Hepatocyte (in vitro differentiated cells): ENCODE results near the gene DCAF6. TPM values are rescaled to one million over a fixed set of nuclear protein-coding genes. Genes with fewer than 3 reads are reported as not detected.
A peak's percentile ranks its signal among the peaks of the same experiment; 100 is the strongest.

ENCODE experiments used
- DNase-seq: peaks from one replicate; pipeline ENCODE4 v3.0.0-alpha.2; 2016; ENCODE audit warnings: low spot score
- H2AFZ ChIP-seq: fragments of 200-600 bp; sonication (generic); 2 replicates; pipeline ENCODE4 v1.6.0; 2016; ENCODE audit warnings: antibody characterized with exemption, mild to moderate bottlenecking
- H3K27ac ChIP-seq: fragments of 200-600 bp; sonication (generic); 2 replicates; pipeline ENCODE4 v1.5.1; 2016; ENCODE audit warnings: mild to moderate bottlenecking
- H3K27me3 ChIP-seq: fragments of 200-600 bp; sonication (generic); 2 replicates; pipeline ENCODE4 v1.6.1; 2016
- H3K36me3 ChIP-seq: fragments of 200-600 bp; sonication (generic); replicated peaks from 2 replicates; pipeline ENCODE4 v1.5.1; 2016; ENCODE audit warnings: low read depth; ENCODE audit not compliant: insufficient read depth
- H3K4me1 ChIP-seq: fragments of 200-600 bp; sonication (generic); 2 replicates; pipeline ENCODE4 v1.5.1; 2016; ENCODE audit warnings: mild to moderate bottlenecking, moderate library complexity; ENCODE audit not compliant: insufficient read depth
- H3K4me2 ChIP-seq: fragments of 200-600 bp; sonication (generic); 2 replicates; pipeline ENCODE4 v1.6.0; 2016
- H3K4me3 ChIP-seq: fragments of 200-600 bp; sonication (generic); 2 replicates; pipeline ENCODE4 v1.5.1; 2016; ENCODE audit warnings: mild to moderate bottlenecking
- H3K79me2 ChIP-seq: fragments of 200-600 bp; sonication (generic); 2 replicates; pipeline ENCODE4 v1.6.0; 2017; ENCODE audit warnings: mild to moderate bottlenecking
- H3K9me2 ChIP-seq: fragments of 200-600 bp; sonication (generic); replicated peaks from 2 replicates; pipeline ENCODE4 v1.6.0; 2017; ENCODE audit warnings: mild to moderate bottlenecking; ENCODE audit not compliant: insufficient read depth
- H3K9me3 ChIP-seq: fragments of 200-600 bp; sonication (generic); 2 replicates; pipeline ENCODE4 v1.5.1; 2016; ENCODE audit warnings: low read depth, mild to moderate bottlenecking
- H4K20me1 ChIP-seq: fragments of 200-600 bp; sonication (generic); 2 replicates; pipeline ENCODE4 v1.6.0; 2016; ENCODE audit warnings: mild to moderate bottlenecking; ENCODE audit not compliant: insufficient read depth, poor library complexity, severe bottlenecking
- EZH2 ChIP-seq: fragments of 200-600 bp; sonication (generic); IDR thresholded peaks from 2 replicates; pipeline ENCODE4 v1.6.1; 2016; ENCODE audit warnings: antibody characterized with exemption, mild to moderate bottlenecking, borderline replicate concordance
- EZH2phosphoT487 ChIP-seq: fragments of 200-600 bp; sonication (generic); IDR thresholded peaks from one replicate; pipeline ENCODE4 v1.6.1; 2018; ENCODE audit warnings: antibody characterized with exemption, mild to moderate bottlenecking, low read depth, moderate library complexity; ENCODE audit not compliant: unreplicated experiment, severe bottlenecking
- WGBS: methylation state at CpG from one replicate; pipeline ENCODE4 v1.1.6; 2016; ENCODE audit warnings: low lambda C conversion rate; ENCODE audit errors: missing lambda C conversion rate; 5-methylcytosine and 5-hydroxymethylcytosine counted together
- polyA plus RNA-seq: library from polyadenylated mRNA; unstranded; fragments of >200 nt; fragmentation: Nextera tagmentation; extraction: Ambion mirVana; gene quantifications from 2 replicates; pipeline ENCODE4 v1.2.1, GENCODE V29; 2016
- total RNA-seq: library from RNA; depleted of rRNA; stranded (reverse); fragments of >200 nt; gene quantifications from 2 replicates; pipeline ENCODE4 v1.2.3, GENCODE V29; 2014
- TF ChIP-seq, protein P1 (sequence below): fragments of 200-600 bp; sonication (generic); IDR thresholded peaks from 2 replicates; pipeline ENCODE4 v1.5.1; 2016; ENCODE audit warnings: antibody characterized with exemption, mild to moderate bottlenecking; ENCODE audit not compliant: poor library complexity

DCAF6 gene
- total and polyA plus RNA-seq, 2 experiments from 2014 or later, result 62.7 to 69.4 TPM

DNA sequence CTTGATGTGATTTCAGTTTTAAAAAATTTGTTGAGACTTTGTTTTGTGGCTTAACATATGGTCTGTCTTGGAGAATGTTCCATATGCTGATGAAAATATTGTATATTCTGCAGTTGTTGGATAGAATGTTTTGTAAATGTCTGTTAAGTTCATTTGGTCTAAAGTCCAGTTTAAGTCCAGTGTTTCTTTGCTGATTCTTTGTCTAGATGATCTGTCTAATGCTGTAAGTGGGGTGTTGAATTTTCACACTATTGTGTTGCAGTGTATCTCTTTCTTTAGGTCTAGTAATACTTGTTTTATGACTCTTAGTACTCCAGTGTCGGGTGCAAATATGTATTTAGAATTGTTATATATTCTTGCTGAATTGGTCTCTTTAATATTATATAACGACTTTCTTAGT lies 11.2 kb downstream of the DCAF6 start:
- no peak for TF ChIP-seq EZH2phosphoT487
- TF ChIP-seq EZH2, result no peak
- TF ChIP-seq, protein P1, sequence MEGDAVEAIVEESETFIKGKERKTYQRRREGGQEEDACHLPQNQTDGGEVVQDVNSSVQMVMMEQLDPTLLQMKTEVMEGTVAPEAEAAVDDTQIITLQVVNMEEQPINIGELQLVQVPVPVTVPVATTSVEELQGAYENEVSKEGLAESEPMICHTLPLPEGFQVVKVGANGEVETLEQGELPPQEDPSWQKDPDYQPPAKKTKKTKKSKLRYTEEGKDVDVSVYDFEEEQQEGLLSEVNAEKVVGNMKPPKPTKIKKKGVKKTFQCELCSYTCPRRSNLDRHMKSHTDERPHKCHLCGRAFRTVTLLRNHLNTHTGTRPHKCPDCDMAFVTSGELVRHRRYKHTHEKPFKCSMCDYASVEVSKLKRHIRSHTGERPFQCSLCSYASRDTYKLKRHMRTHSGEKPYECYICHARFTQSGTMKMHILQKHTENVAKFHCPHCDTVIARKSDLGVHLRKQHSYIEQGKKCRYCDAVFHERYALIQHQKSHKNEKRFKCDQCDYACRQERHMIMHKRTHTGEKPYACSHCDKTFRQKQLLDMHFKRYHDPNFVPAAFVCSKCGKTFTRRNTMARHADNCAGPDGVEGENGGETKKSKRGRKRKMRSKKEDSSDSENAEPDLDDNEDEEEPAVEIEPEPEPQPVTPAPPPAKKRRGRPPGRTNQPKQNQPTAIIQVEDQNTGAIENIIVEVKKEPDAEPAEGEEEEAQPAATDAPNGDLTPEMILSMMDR, result no peak
- WGBS, result 93% methylated on average over 2 of the region's 2 CpGs
- DNase-seq, result no peak
- Histone ChIP-seq H3K9me2 (no peaks in the 10 kb centered on the region), H3K9me3 (no peaks in the 10 kb centered on the region), H3K36me3 (no peaks in the 10 kb centered on the region), H3K27ac (peak overlapping the region; percentile 28), H3K27me3 (no peaks in the 10 kb centered on the region), H3K4me3 (no peak overlapping the region), H3K4me2 (peak overlapping the region; percentile 40), H4K20me1 (peaks cover 37% of the 10 kb centered on the region), H3K79me2 (peaks cover 100% of the 10 kb centered on the region), H3K4me1 (peaks cover 16% of the 10 kb centered on the region), H2AFZ (no peak overlapping the region)

DNA sequence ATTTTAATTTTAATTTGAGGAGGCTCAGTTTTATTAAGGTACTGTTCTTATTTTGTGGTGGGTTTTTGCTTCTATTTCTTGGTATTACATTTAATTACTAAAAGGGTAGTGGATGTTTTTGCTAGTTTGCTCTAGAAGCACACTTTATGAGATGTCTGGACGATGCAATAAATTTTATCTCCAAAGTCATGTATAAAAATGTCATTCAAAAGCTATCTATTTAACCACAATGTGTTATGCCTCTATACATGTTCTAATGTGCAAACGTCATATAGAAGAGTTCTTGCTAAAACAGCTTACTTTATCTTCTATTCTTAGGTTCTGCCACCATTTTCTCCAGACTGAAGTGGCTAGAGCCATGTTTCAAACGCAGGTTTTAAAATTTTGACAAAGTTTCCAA lies 13.3 kb downstream of the DCAF6 start:
- DNase-seq, result no peak
- TF ChIP-seq, protein P1, result no peak
- no peak for TF ChIP-seq EZH2phosphoT487
- Histone ChIP-seq H3K36me3 (no peaks in the 10 kb centered on the region), H3K9me3 (no peaks in the 10 kb centered on the region), H4K20me1 (peaks cover 32% of the 10 kb centered on the region), H2AFZ (no peak overlapping the region), H3K27me3 (no peaks in the 10 kb centered on the region), H3K79me2 (peaks cover 100% of the 10 kb centered on the region), H3K4me1 (peaks cover 16% of the 10 kb centered on the region), H3K9me2 (no peaks in the 10 kb centered on the region), H3K4me2 (no peak overlapping the region), H3K27ac (peak overlapping the region; percentile 0), H3K4me3 (no peak overlapping the region)
- 52% methylated on average over 3 of the region's 3 CpGs for WGBS

DNA sequence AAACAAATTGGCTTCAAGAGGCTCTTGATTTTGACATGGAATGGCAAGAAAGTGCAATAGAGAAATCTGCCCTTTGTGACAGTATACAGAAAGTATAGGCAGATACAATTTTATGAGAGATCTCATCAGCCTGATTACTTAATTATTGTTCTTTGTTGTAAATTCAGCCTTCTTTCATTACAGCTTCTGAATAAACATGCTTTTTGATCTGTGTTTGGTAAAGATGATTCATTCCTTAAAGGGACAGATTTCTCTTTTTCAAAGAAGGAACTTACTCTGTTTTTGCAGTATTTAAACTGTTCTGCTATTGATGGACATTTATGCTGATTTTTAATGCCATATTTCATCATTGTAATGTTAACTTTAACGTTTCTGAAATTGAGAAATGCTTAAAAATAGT lies 14.1 kb downstream of the DCAF6 start:
- Histone ChIP-seq H4K20me1 (peaks cover 32% of the 10 kb centered on the region), H3K9me2 (no peaks in the 10 kb centered on the region), H3K36me3 (no peaks in the 10 kb centered on the region), H3K4me1 (peaks cover 16% of the 10 kb centered on the region), H2AFZ (no peak overlapping the region), H3K27me3 (no peaks in the 10 kb centered on the region), H3K4me3 (no peak overlapping the region), H3K79me2 (peaks cover 100% of the 10 kb centered on the region), H3K4me2 (no peak overlapping the region), H3K27ac (no peak overlapping the region), H3K9me3 (no peaks in the 10 kb centered on the region)
- DNase-seq, result no peak
- 79% methylated on average over 1 of the region's 1 CpG for WGBS
- TF ChIP-seq EZH2, result no peak
- TF ChIP-seq, protein P1, result no peak
- no peak for TF ChIP-seq EZH2phosphoT487

DNA sequence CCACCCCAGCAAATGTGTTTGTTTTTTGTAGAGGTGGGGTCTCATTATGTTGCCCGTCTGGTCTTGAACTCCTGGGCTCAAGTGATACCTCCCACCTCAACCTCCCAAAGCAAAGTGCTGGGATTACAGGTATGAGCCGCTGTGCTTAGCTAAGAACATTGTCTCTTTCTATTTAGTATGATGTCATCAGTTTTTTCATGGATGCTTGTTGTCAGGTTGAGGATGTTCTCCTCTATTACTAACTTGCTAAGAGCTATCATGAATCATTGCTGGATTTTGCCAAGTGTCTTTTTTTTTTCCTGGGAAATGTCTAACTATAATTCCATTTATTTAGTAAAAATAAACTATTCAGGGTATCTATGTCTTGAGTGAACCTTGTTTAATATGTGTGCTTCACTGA lies 19.4 kb downstream of the DCAF6 start:
- no peaks in the 10 kb centered on the region for H3K27me3 ChIP-seq
- peaks cover 100% of the 10 kb centered on the region for H3K79me2 ChIP-seq
- H3K4me1 ChIP-seq, result peaks cover 4% of the 10 kb centered on the region
- no peak for TF ChIP-seq EZH2
- TF ChIP-seq, protein P1, result no peak
- TF ChIP-seq EZH2phosphoT487, result no peak
- H3K4me3 ChIP-seq, result no peak overlapping the region
- H4K20me1 ChIP-seq, result peaks cover 2% of the 10 kb centered on the region
- H3K4me2 ChIP-seq, result no peak overlapping the region
- WGBS, result 97% methylated on average over 2 of the region's 2 CpGs
- H3K9me3 ChIP-seq, result no peaks in the 10 kb centered on the region
- H3K9me2 ChIP-seq, result no peaks in the 10 kb centered on the region
- H3K27ac ChIP-seq, result no peak overlapping the region
- H2AFZ ChIP-seq, result no peak overlapping the region
- no peak for DNase-seq
- no peaks in the 10 kb centered on the region for H3K36me3 ChIP-seq
